ENCODE results near the gene MAN1A1.

The MAN1A1 gene

DNA sequence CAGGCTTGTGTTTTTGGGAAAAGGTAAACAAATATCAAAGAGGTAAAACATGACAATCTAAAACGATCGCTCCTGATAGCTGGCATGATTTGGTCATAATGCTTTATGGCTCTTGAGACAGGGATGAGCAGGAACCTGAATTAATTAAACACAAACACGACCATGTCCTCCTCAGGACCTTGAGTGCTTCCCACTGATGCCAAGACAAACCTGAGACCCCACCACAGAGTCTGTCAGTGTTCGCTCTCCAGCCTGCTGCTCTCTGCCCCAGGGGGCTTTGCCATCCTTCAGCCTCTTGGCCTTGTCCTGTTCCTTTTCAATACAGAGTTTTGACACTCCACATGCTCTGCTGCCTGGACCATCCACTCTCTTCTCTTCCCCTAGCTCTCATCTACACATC is 119.4 kb downstream of the MAN1A1 start:
- TF ChIP-seq, protein P1, sequence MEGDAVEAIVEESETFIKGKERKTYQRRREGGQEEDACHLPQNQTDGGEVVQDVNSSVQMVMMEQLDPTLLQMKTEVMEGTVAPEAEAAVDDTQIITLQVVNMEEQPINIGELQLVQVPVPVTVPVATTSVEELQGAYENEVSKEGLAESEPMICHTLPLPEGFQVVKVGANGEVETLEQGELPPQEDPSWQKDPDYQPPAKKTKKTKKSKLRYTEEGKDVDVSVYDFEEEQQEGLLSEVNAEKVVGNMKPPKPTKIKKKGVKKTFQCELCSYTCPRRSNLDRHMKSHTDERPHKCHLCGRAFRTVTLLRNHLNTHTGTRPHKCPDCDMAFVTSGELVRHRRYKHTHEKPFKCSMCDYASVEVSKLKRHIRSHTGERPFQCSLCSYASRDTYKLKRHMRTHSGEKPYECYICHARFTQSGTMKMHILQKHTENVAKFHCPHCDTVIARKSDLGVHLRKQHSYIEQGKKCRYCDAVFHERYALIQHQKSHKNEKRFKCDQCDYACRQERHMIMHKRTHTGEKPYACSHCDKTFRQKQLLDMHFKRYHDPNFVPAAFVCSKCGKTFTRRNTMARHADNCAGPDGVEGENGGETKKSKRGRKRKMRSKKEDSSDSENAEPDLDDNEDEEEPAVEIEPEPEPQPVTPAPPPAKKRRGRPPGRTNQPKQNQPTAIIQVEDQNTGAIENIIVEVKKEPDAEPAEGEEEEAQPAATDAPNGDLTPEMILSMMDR (IDR thresholded peaks at IDR 0.05; ENCODE audit: borderline replicate concordance, insufficient read depth, low read depth, low read length), result no peak
- no peak overlapping the region for H3K4me3 ChIP-seq (ENCODE audit: low read depth, low read length)

DNA sequence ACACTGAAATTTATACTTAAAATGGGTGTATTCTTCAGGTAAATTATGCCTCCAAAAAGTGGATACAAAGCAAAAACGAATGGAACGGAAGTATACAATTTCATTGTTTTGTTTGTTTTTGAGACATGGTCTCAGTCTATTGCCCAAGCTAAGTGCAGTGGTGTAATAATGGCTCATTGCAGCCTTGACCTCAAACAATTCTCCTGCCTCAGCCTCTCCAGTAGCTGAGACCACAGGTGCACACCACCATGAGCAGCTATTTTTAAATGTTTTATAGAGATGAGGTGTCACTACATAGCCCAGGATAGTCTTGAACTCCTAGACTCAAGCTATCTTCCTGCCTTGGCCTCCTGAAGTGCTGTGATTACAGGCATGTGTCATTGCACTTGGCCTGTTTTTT is 122.2 kb downstream of the MAN1A1 start:
- TF ChIP-seq, protein P1 (IDR thresholded peaks at IDR 0.05; ENCODE audit: borderline replicate concordance, insufficient read depth, low read depth, low read length), result no peak
- H3K4me3 ChIP-seq (ENCODE audit: low read depth, low read length), result no peak overlapping the region

- TF ChIP-seq, protein P1 (IDR thresholded peaks at IDR 0.05; ENCODE audit: borderline replicate concordance, insufficient read depth, low read depth, low read length), result no peak
- no peak overlapping the region for H3K4me3 ChIP-seq (ENCODE audit: low read depth, low read length)
Observed at GRCh38 chr6:119226089-119226488, 123.5 kb downstream of the MAN1A1 start.

DNA sequence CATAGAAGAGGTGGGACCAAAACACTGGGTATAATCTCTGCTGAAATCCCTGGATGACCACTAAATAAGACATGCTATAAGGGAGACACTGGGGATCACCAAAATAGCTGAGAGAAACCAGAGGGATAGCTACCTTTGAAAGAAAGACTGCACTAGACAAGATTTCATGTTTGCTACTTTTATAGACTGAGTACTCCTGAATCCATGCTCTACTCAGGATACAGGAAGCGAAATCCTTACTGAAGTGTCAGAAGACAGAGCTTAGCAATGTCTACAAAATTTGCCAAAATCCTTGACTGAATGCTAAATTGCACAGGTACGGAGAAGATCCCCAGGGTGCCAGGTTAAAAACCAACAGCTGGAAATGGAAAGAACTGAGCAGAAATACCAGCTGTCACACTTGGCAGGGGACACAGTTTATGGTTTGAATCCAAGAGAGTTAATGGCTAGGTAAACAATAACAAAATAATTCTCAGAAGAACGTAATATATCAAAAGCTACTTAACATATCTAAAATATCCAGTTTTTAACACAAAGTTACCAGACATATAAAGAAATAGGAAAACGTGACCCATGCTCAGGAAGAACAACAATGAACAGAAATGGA is 125.4 kb downstream of the MAN1A1 start:
- TF ChIP-seq, protein P1 (IDR thresholded peaks at IDR 0.05; ENCODE audit: borderline replicate concordance, insufficient read depth, low read depth, low read length), result no peak
- no peak overlapping the region for H3K4me3 ChIP-seq (ENCODE audit: low read depth, low read length)

DNA sequence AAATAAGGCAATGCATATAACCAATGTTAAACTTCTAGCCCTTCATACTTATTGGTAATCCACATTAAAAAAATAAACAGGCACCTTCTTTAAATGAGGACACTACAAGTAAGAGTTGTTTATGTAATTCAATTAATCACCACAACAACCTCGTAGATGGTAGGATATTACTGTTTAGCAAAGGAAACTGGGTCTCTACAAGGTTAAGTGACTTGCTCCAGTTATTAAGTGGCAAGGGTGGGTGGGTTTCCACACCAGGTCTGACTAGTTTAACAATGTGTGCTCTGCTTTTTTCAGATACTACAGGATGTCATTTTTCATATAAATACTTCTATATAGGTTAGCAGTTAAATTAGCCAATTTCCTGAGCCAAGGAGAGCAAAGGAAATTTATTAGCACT is 129.1 kb downstream of the MAN1A1 start:
- TF ChIP-seq, protein P1 (IDR thresholded peaks at IDR 0.05; ENCODE audit: borderline replicate concordance, insufficient read depth, low read depth, low read length), result no peak

DNA sequence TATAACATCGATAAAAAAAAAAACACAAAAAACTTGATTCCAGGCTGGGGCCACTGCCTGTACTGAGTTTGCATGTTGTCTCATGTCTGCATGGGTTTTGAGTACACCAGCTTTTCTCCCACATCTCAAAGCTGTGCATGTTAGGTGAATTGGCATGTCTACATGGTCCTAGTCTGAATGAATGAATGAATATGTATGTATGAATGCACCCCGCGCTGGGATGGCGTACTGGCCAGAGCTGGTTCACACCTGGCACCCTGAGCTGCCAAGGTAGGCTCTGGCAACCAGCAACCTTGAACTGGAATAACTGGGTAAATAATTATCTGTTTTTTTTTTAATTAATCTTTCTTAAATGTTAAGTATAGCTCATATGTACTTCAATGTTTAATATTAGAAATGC is 131.0 kb downstream of the MAN1A1 start:
- no peak overlapping the region for H3K4me3 ChIP-seq (ENCODE audit: low read depth, low read length)
- TF ChIP-seq, protein P1 (IDR thresholded peaks at IDR 0.05; ENCODE audit: borderline replicate concordance, insufficient read depth, low read depth, low read length), result no peak

More for the DNA sequence above, 129.1 kb downstream of the MAN1A1 start:
- H3K4me3 ChIP-seq (ENCODE audit: low read depth, low read length), result no peak overlapping the region

- TF ChIP-seq, protein P1 (IDR thresholded peaks at IDR 0.05; ENCODE audit: borderline replicate concordance, insufficient read depth, low read depth, low read length), result no peak
Observed at GRCh38 chr6:119215885-119216590, 133.5 kb downstream of the MAN1A1 start.

More at GRCh38 chr6:119215885-119216590, 133.5 kb downstream of the MAN1A1 start:
- H3K4me3 ChIP-seq (ENCODE audit: low read depth, low read length), result no peak overlapping the region
